H1 (cell line): ENCODE data around the gene OSBP. TPM values are rescaled to one million over a fixed set of nuclear protein-coding genes. Genes with fewer than 3 reads are reported as not detected.

ENCODE experiments used
- CTCF ChIA-PET: fragments of 300-600 bp; sonication (Branson Sonifier 250); formaldehyde crosslinking; loops from one replicate; lab custom pipeline; 2021; ENCODE audit not compliant: partially characterized antibody; lab: Charles Lee
- POLR2A ChIA-PET: fragments of 300-600 bp; sonication (Branson Sonifier 250); formaldehyde crosslinking; loops from one replicate; lab custom pipeline; 2021; ENCODE audit warnings: inconsistent platforms; ENCODE audit not compliant: partially characterized antibody; lab: Charles Lee
- DNase-seq, 2 experiments: peaks; one replicate each; pipeline versions ENCODE4 v3.0.0 to v3.0.0-alpha.2; 2010 to 2022; ENCODE audit warnings: low spot score in 2 of 2, low read depth in 1 of 2, mixed read lengths in 1 of 2
- FAIRE-seq: peaks from 2 replicates; lab custom pipeline; 2011; peaks lifted over from hg19 to GRCh38; lab: Jason Lieb, UNC
- H2AFZ ChIP-seq: 2 replicates; pipeline ENCODE4 v1.8.1; 2012; ENCODE audit warnings: low read length, inconsistent platforms
- H2AK5ac ChIP-seq: 2 replicates; pipeline ENCODE4 v1.6.1; 2013; ENCODE audit warnings: low read depth, low read length
- H2BK120ac ChIP-seq: replicated peaks from 2 replicates; pipeline ENCODE3; 2013; ENCODE audit warnings: low read depth, low read length, inconsistent platforms
- H2BK12ac ChIP-seq: 2 replicates; pipeline ENCODE4 v1.6.1; 2013; ENCODE audit warnings: low read depth, low read length
- H2BK15ac ChIP-seq: 2 replicates; pipeline ENCODE4 v1.6.1; 2013; ENCODE audit warnings: low read length
- H2BK20ac ChIP-seq: 2 replicates; pipeline ENCODE4 v1.6.1; 2013; ENCODE audit warnings: low read length
- H2BK5ac ChIP-seq: 2 replicates; pipeline ENCODE4 v1.6.1; 2013; ENCODE audit warnings: low read depth, low read length
- H3K14ac ChIP-seq: 2 replicates; pipeline ENCODE4 v1.6.1; 2013; ENCODE audit warnings: inconsistent platforms; ENCODE audit not compliant: insufficient read length
- H3K18ac ChIP-seq: 2 replicates; pipeline ENCODE4 v1.6.1; 2013; ENCODE audit warnings: low read length; ENCODE audit errors: extremely low read depth
- H3K23ac ChIP-seq: 2 replicates; pipeline ENCODE4 v1.6.1; 2013; ENCODE audit warnings: inconsistent platforms; ENCODE audit not compliant: insufficient read length
- H3K23me2 ChIP-seq: 2 replicates; pipeline ENCODE4 v1.6.1; 2013; ENCODE audit warnings: low read depth, low read length
- H3K27ac ChIP-seq: 2 replicates; pipeline ENCODE4 v1.6.1; 2011; ENCODE audit warnings: low read depth, low read length, inconsistent platforms
- H3K27me3 ChIP-seq, 4 experiments: replicated peaks in 1 of 4; 1 replicate in 1 of 4; 2 replicates in 3 of 4; pipeline versions ENCODE4 v1.6.1 to v1.8.1; 2011 to 2013; ENCODE audit warnings: low read length in 3 of 4, mild to moderate bottlenecking in 3 of 4, inconsistent platforms in 2 of 4, mixed read lengths in 2 of 4, moderate library complexity in 1 of 4; ENCODE audit not compliant: control insufficient read depth in 3 of 4, insufficient read depth in 3 of 4; ENCODE audit errors: extremely low read depth in 1 of 4
- H3K36me3 ChIP-seq, 4 experiments: 2 replicates each; pipeline versions ENCODE4 v1.6.1 to v1.8.1; 2011 to 2013; ENCODE audit warnings: mild to moderate bottlenecking in 4 of 4, low read length in 3 of 4, moderate library complexity in 2 of 4, control low read depth in 1 of 4, inconsistent platforms in 1 of 4; ENCODE audit not compliant: insufficient read depth in 4 of 4, control insufficient read depth in 2 of 4
- H3K4ac ChIP-seq: replicated peaks from 2 replicates; pipeline ENCODE3; 2013; ENCODE audit warnings: low read length, low read depth, mixed read lengths, inconsistent platforms; ENCODE audit not compliant: insufficient read length
- H3K4me1 ChIP-seq, 4 experiments: replicated peaks in 1 of 4; 1 replicate in 1 of 4; 2 replicates in 3 of 4; pipeline versions ENCODE4 v1.6.1 to v1.8.1; 2011 to 2013; ENCODE audit warnings: low read length in 3 of 4, inconsistent platforms in 2 of 4, mixed read lengths in 1 of 4; ENCODE audit not compliant: insufficient read depth in 4 of 4, control insufficient read depth in 3 of 4
- H3K4me2 ChIP-seq, 2 experiments: 2 replicates each; pipeline versions ENCODE4 v1.6.1 to v1.8.1; 2011 to 2013; ENCODE audit warnings: low read depth in 2 of 2, low read length in 2 of 2, control low read depth in 1 of 2, inconsistent platforms in 1 of 2, mild to moderate bottlenecking in 1 of 2; ENCODE audit not compliant: insufficient read depth in 1 of 2
- H3K4me3 ChIP-seq, 4 experiments: fragments of 200-600, 300-600 bp in 1 of 4; sonication (generic), shearing (Covaris generic), sonication (Bioruptor Twin) in 1 of 4; 2 replicates each; pipeline versions ENCODE4 v1.5.1 to v1.8.1; 2011 to 2016; ENCODE audit warnings: low read length in 4 of 4, low read depth in 3 of 4, control low read depth in 2 of 4, inconsistent platforms in 2 of 4, mild to moderate bottlenecking in 2 of 4, mixed read lengths in 1 of 4, moderate library complexity in 1 of 4; ENCODE audit not compliant: insufficient read depth in 2 of 4; ENCODE audit errors: extremely low read depth in 1 of 4
- H3K56ac ChIP-seq: replicated peaks from 2 replicates; pipeline ENCODE3; 2013; ENCODE audit warnings: low read depth, mild to moderate bottlenecking, mixed read lengths, low read length, inconsistent platforms; ENCODE audit not compliant: insufficient read length
- H3K79me1 ChIP-seq: 2 replicates; pipeline ENCODE4 v1.6.1; 2013; ENCODE audit warnings: low read depth, low read length, control low read depth
- H3K79me2 ChIP-seq, 2 experiments: 2 replicates each; pipeline versions ENCODE4 v1.6.1 to v1.8.1; 2012 to 2013; ENCODE audit warnings: low read length in 2 of 2, mild to moderate bottlenecking in 2 of 2, inconsistent platforms in 1 of 2; ENCODE audit not compliant: insufficient read depth in 2 of 2, control insufficient read depth in 1 of 2
- H3K9ac ChIP-seq, 4 experiments: replicated peaks in 1 of 4; 1 replicate in 1 of 4; 2 replicates in 3 of 4; pipeline versions ENCODE4 v1.6.1 to v1.8.1; 2011 to 2013; ENCODE audit warnings: low read depth in 3 of 4, low read length in 3 of 4, control low read depth in 2 of 4, mild to moderate bottlenecking in 2 of 4, moderate library complexity in 2 of 4, inconsistent platforms in 1 of 4; ENCODE audit errors: extremely low read depth in 1 of 4
- H3K9me3 ChIP-seq, 2 experiments: 2 replicates each; pipeline versions ENCODE4 v1.6.1 to v1.8.1; 2012 to 2013; ENCODE audit warnings: mild to moderate bottlenecking in 2 of 2, moderate library complexity in 2 of 2, control low read depth in 1 of 2, inconsistent platforms in 1 of 2, low read depth in 1 of 2, low read length in 1 of 2, mixed read lengths in 1 of 2; ENCODE audit not compliant: insufficient read depth in 2 of 2
- H4K20me1 ChIP-seq, 2 experiments: replicated peaks in 1 of 2; 2 replicates each; pipeline versions ENCODE3 to v1.8.1; 2011 to 2013; ENCODE audit warnings: inconsistent platforms in 2 of 2, low read length in 2 of 2, mild to moderate bottlenecking in 1 of 2; ENCODE audit not compliant: insufficient read depth in 2 of 2, control insufficient read depth in 1 of 2
- H4K5ac ChIP-seq: 2 replicates; pipeline ENCODE4 v1.6.1; 2013; ENCODE audit warnings: low read length, low read depth, mixed read lengths, inconsistent platforms; ENCODE audit not compliant: insufficient read length
- H4K8ac ChIP-seq: 2 replicates; pipeline ENCODE4 v1.8.0; 2013; ENCODE audit warnings: mild to moderate bottlenecking, moderate library complexity, low read length, inconsistent platforms; ENCODE audit not compliant: insufficient read depth; ENCODE audit errors: extremely low read depth
- H4K91ac ChIP-seq: replicated peaks from 2 replicates; pipeline ENCODE3; 2013; ENCODE audit warnings: low read length, mixed read lengths, inconsistent platforms; ENCODE audit not compliant: insufficient read length
- BCL11A ChIP-seq, 2 experiments: IDR thresholded peaks; one replicate each; pipeline ENCODE4 v1.6.1; 2011; ENCODE audit warnings: low read depth in 2 of 2, low read length in 2 of 2, mild to moderate bottlenecking in 2 of 2
- CTCF ChIP-seq, 3 experiments: IDR thresholded peaks; 1 replicate in 2 of 3; 2 replicates in 1 of 3; pipeline versions ENCODE4 v1.5.1 to v1.6.1; 2011; ENCODE audit warnings: low read length in 3 of 3, mild to moderate bottlenecking in 3 of 3, inconsistent platforms in 2 of 3, low read depth in 1 of 3, moderate library complexity in 1 of 3; ENCODE audit not compliant: insufficient read depth in 1 of 3; ENCODE audit errors: control extremely low read depth in 1 of 3
- HDAC6 ChIP-seq: IDR thresholded peaks from one replicate; pipeline ENCODE4 v1.7.1; 2012; ENCODE audit warnings: low read depth, mild to moderate bottlenecking, inconsistent platforms, low read length, moderate library complexity
- JUND ChIP-seq: IDR thresholded peaks from 2 replicates; pipeline ENCODE4 v1.6.1; 2011; ENCODE audit warnings: mild to moderate bottlenecking, improper control_type of control experiment, low read length
- KDM4A ChIP-seq: IDR thresholded peaks from one replicate; pipeline ENCODE4 v1.7.1; 2012; ENCODE audit warnings: low read depth, mild to moderate bottlenecking, moderate library complexity, low read length, inconsistent platforms; ENCODE audit not compliant: severe bottlenecking
- MAFK ChIP-seq: IDR thresholded peaks from 2 replicates; pipeline ENCODE4 v1.6.1; 2012; ENCODE audit warnings: low read depth, mild to moderate bottlenecking, improper control_type of control experiment, low read length
- POLR2A ChIP-seq, 2 experiments: IDR thresholded peaks; 1 replicate in 1 of 2; 2 replicates in 1 of 2; pipeline ENCODE4 v1.6.1; 2011; ENCODE audit warnings: low read depth in 2 of 2, low read length in 2 of 2, mild to moderate bottlenecking in 2 of 2; ENCODE audit errors: control extremely low read depth in 1 of 2
- RBBP5 ChIP-seq: IDR thresholded peaks from 2 replicates; pipeline ENCODE4 v1.7.1; 2012; ENCODE audit warnings: low read depth, mild to moderate bottlenecking, inconsistent platforms, low read length, moderate library complexity, borderline replicate concordance
- SIN3A ChIP-seq, 2 experiments: IDR thresholded peaks in 1 of 2; conservative IDR thresholded peaks in 1 of 2; 2 replicates each; pipeline ENCODE4 v1.6.1; 2011 to 2012; ENCODE audit warnings: low read length in 2 of 2, improper control_type of control experiment in 1 of 2, low read depth in 1 of 2, mild to moderate bottlenecking in 1 of 2
- SIX5 ChIP-seq: IDR thresholded peaks from 2 replicates; pipeline ENCODE4 v1.6.1; 2011; ENCODE audit warnings: mild to moderate bottlenecking, low read depth, low read length
- SRF ChIP-seq: IDR thresholded peaks from 2 replicates; pipeline ENCODE4 v1.6.1; 2011; ENCODE audit warnings: mild to moderate bottlenecking, low read depth, low read length, moderate library complexity
- TBP ChIP-seq: IDR thresholded peaks from 2 replicates; pipeline ENCODE4 v1.6.1; 2011; ENCODE audit warnings: low read depth, low read length, improper control_type of control experiment
- WGBS, 2 experiments: shearing (Covaris generic) in 1 of 2; methylation state at CpG; one replicate each; pipeline versions ENCODE4 v1.1.6 to v1.1.7; 2013 to 2015; ENCODE audit warnings: low lambda C conversion rate in 2 of 2, mixed read lengths in 2 of 2, inconsistent platforms in 1 of 2, low coverage in 1 of 2, missing lambda C conversion rate in 1 of 2; ENCODE audit not compliant: insufficient replicate concordance in 2 of 2, insufficient coverage in 1 of 2, insufficient read length in 1 of 2; ENCODE audit errors: extremely low coverage in 1 of 2, missing lambda C conversion rate in 1 of 2; 5-methylcytosine and 5-hydroxymethylcytosine counted together
- polyA plus RNA-seq, 7 experiments: library from polyadenylated mRNA; depleted of rRNA in 3 of 7; stranded (reverse) in 5 of 7; unstranded in 2 of 7; fragments of >200 nt in 5 of 7; fragments of 200-250 nt in 2 of 7; gene quantifications; 1 replicate in 5 of 7; 2 replicates in 1 of 7; 4 replicates in 1 of 7; pipeline versions ENCODE4 v1.2.1 to v1.2.3, GENCODE V29; 2011 to 2013; ENCODE audit warnings: missing spikeins in 2 of 7, mixed read lengths in 2 of 7
- total RNA-seq: library from RNA; stranded (reverse); fragmentation: NEBNext Ultra II Directional; extraction: Animal tissue kit (Norgen Biotek cat#: 25700); gene quantifications from 2 replicates; pipeline ENCODE4 v1.2.1, GENCODE V29; 2021

OSBP gene
- total and polyA plus RNA-seq, 2 of the 8 experiments (the other 6 are each of a cell fraction or from before 2014, with no cell fraction given): 13.2 to 43.1 TPM

DNA sequence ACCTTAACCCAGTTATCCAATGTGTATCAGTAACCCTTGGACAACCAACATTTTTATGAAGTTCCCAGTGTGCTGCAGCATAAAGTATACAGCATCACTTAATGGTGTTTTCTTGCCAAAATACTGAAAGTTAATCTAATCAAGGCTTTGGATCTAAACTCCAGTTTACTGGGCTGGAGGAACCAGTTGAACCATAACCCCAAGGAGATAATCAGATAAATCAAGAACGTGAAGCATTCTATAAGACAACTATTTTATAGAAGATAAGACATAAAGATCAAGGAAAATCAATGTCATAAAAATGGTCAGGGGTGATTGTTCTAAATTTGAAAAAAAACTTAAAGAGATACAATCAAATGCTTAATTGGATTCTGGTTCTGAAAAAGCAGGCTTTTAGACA lies 2.3 kb upstream of the OSBP start:
- no peaks in the 10 kb centered on the region for H3K9me3 ChIP-seq
- H2BK5ac ChIP-seq: no peak overlapping the region
- peaks cover 11% of the 10 kb centered on the region in 2 experiments for H4K20me1 ChIP-seq
- no peak overlapping the region for H3K4me2 ChIP-seq
- no peak overlapping the region for H2AFZ ChIP-seq
- H3K27ac ChIP-seq: no peak overlapping the region
- no peak overlapping the region for H3K9ac ChIP-seq
- no peak overlapping the region for H2BK20ac ChIP-seq
- ChIA-PET POLR2A (no interaction called here), CTCF (interaction anchor here (0.8 kb wide), 1 partner anchor 49 kb away, joined by 4 read pairs; no protein-coding TSS in a partner anchor)
- no peak overlapping the region for H2AK5ac ChIP-seq
- no peak overlapping the region for H2BK15ac ChIP-seq
- H3K23me2 ChIP-seq: peaks cover 10% of the 10 kb centered on the region
- no peak overlapping the region for H4K5ac ChIP-seq
- 95% methylated on average over 1 of the region's 1 CpG; no CpG with 5 or more reads in 1 of the 2 experiments for WGBS, 2 experiments
- no peak for FAIRE-seq
- no peak overlapping the region for H4K8ac ChIP-seq
- H3K79me1 ChIP-seq: peaks cover 6% of the 10 kb centered on the region
- H3K56ac ChIP-seq: no peak overlapping the region
- H3K14ac ChIP-seq: no peak overlapping the region
- no peak overlapping the region for H2BK12ac ChIP-seq
- H3K4me1 ChIP-seq: peaks cover 0 to 4% (median 0%) of the 10 kb centered on the region in 4 experiments; a peak in 2 of 7 replicates
- no peak overlapping the region for H2BK120ac ChIP-seq
- H3K4me3 ChIP-seq: no peak overlapping the region
- H4K91ac ChIP-seq: no peak overlapping the region
- no peak overlapping the region for H3K4ac ChIP-seq
- peaks cover 9 to 21% of the 10 kb centered on the region in 2 experiments for H3K79me2 ChIP-seq
- no peak for DNase-seq
- H3K36me3 ChIP-seq: no peaks in the 10 kb centered on the region
- H3K27me3 ChIP-seq: no peaks in the 10 kb centered on the region; a peak in 1 of 7 replicates
- H3K18ac ChIP-seq: no peak overlapping the region
- H3K23ac ChIP-seq: no peak overlapping the region
- TF ChIP-seq SRF (no peak), KDM4A (no peak), SIN3A (conservative IDR thresholded peaks at IDR 0.05 in 1 of 2, IDR thresholded peaks at IDR 0.05 in 1 of 2; ENCODE audit: low read depth in 1 of 2, low read length in 2 of 2) (no peak), POLR2A (IDR thresholded peaks at IDR 0.05; ENCODE audit: control extremely low read depth in 1 of 2, low read depth in 2 of 2, low read length in 2 of 2) (no peak), CTCF (IDR thresholded peaks at IDR 0.05; ENCODE audit: control extremely low read depth in 1 of 3, insufficient read depth in 1 of 3, low read depth in 1 of 3, low read length in 3 of 3) (no peak), BCL11A (IDR thresholded peaks at IDR 0.05; ENCODE audit: low read depth in 2 of 2, low read length in 2 of 2) (no peak), JUND (no peak), TBP (no peak), MAFK (no peak), SIX5 (no peak), HDAC6 (no peak), RBBP5 (no peak)
